Glomerular visceral epithelial cell (primary cell): ENCODE data around the gene LEPROT.

ENCODE experiments used
- DNase-seq: peaks from one replicate; pipeline ENCODE4 v3.0.0-alpha.2; 2016; ENCODE audit errors: extremely low spot score

Gene LEPROT

DNA sequence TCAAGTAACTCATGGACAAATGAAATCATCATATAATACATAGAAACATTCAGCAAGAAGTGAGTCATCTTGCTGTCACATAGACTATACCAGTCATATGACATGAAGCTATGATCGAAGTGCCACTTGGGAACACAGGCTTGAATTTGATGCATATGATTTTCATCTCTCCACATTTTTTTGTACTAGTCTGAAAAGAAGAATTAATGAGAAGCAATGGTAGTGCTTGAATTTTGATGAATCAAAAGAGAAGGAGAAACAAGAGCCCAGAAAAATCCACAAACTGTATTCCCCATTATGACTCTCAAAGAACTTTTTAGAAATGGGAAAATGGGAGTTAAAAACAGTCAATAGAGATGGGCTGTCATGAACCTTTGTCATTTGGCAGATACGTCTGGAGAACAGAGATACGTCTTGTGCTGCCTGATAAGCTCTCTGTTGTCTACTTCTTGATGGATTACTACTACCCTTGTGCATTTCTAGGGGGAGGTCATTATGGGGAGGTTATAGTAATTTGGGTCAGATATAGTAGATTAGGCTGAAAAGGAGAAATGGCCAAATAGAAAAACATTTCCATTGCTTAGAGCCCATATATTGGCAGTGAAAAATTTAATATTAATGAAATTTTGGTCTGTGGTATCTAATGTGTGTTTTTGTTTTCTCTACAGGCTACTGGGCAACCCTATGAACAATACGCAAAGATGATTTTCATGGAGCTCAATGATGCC, 8.0 kb upstream of the LEPROT start:
- DNase-seq = no peak

DNA sequence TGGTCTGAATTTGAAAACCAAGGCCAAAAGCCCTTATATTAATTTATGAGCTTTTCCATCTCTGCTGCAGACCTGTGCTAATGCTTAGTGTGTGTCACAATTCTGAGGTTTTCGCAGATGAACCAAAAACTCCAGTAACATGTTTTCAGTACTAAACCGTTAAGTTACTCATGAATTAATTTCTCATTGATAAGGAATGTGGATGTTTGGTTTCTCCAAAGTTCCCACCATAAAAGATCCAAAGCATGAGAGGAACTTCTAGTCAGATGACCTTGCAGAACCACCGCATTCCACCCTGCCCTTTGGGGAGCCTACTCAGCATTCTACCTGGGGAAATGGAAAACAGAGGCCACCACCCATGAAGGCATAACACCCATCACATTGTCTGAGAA, 7.5 kb upstream of the LEPROT start:
- peak; percentile 85 for DNase-seq

DNA sequence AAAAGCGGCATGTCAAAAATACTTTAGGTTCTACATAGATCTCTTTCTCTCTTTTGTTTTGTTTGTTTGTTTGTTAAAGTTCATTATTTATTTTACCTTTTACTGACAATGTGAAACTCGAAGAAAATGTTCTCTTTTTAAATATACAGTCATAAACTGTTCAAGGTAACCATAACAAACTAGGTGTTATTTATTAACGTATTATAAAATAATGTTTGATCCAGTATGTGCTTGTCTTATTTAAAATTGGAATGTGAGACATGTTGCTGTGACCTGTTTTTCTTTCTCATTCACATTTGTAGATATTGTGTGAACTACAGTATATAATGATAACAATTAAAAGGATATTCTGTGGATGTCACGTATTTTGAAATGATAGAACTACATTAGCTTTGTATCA, 5.9 kb upstream of the LEPROT start:
- no peak for DNase-seq

DNA sequence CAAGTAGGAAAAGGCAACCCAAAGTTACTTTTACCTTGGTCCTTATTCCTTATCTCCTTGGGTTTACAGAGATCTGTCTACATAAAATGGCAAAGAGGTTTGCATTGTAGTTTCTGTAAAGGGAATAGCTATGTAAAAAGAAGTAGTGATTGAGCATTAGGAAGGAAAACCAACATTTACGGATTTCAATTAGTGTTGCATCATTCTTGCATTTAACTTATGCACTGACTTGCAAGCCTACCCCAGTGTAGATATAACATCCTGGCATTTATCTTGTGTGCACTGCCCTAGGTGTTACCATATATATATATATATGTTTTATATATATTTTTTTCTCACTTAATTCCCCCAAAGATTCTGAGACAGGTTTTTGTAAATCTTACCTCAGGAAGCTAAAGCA, 3.7 kb upstream of the LEPROT start:
- DNase-seq = no peak

DNA sequence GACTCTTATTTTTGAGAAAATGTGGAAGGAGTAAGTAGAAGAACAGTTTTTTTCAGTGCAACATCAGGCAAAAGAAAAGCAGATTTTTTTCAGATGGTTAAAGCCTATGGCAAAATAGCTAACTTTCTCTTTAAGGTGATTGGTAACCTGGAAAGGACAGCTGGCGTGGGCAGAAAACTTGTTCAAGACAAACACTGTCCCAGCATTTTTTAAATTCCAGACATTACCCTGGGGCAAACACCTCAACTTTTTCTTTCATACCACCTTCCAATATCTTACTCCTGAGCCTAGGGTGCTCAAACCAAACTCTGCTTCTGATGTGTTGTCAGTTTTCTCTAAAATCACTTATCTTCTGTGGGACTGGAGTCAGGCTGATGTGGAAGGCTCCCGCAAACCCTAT, 2.7 kb upstream of the LEPROT start:
- peak; percentile 55 for DNase-seq

DNA sequence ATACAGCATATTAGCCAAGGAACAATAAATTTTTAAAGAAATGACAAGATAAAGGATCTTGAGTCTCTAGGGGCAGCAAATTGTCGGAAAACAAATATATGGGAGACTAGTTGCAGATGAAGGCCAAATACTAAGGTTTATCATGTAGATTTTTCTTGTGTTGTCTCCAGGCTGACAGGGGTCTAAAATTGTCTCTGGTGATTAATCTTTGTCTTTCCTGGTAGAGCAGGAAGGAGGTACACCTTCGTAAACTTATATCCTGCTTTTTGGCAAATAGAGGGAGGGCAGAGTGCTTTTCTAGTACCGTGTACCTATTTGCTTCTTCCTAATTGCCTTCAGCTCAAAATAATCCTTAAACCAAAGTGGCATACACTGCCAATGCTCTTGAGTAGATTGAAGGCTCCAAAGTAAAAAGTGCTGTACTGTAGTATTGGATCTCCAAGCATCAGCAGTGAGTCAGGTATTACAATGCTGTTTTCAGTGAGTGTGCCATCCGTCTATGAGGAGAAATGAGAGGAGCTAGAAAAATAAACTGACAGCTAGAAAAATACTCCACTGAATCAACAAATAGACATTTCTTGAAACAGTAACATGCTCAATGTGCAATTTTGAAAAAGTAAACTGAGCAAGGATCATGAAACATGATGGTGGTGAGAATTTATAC, 1.8 kb upstream of the LEPROT start:
- DNase-seq = no peak

DNA sequence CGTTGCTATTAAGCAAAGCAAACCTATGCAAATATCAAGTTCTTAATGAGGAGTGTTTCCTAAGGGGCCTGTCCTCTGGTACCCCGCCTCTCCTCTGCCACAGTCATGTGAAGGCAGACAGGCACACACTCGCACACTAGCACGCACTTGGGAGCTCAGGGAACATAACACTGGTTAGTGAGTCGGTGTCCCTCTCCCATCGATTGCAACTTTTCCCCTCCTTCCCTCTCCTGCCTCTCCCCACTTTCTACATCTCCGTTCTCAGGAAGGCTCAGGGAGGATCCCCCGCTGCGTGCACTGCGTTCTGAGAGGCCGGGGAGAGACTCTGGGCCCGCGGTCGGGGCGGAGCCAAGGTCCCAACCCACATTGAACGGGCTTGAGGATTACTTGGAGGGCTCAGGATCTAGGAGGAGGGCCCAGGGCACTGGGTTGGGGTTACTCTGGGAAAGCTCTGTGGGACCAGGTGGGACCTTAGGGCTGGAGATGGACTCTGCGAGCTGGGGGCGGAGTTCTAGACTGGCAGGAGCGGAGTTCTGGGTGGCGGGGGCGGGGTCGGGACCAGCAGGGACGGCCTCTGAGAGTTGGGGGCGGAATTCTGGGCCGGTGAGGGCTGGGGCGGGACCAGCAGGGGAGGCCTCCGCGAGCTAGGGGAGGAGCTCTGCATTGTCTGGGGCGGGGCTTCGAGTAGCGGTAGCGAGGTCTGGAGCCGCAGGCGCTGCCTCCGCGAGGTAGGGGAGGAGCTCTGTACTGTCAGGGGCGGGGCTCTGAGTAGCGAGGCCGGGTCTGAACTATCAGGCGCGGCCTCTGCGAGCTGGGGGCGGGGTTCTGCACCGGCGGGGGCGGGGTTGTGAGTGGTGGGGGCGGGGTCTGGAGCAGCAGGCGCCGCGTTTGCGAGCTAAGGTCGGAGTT, 533 bp upstream of the LEPROT start:
- peak; percentile 99 for DNase-seq

DNA sequence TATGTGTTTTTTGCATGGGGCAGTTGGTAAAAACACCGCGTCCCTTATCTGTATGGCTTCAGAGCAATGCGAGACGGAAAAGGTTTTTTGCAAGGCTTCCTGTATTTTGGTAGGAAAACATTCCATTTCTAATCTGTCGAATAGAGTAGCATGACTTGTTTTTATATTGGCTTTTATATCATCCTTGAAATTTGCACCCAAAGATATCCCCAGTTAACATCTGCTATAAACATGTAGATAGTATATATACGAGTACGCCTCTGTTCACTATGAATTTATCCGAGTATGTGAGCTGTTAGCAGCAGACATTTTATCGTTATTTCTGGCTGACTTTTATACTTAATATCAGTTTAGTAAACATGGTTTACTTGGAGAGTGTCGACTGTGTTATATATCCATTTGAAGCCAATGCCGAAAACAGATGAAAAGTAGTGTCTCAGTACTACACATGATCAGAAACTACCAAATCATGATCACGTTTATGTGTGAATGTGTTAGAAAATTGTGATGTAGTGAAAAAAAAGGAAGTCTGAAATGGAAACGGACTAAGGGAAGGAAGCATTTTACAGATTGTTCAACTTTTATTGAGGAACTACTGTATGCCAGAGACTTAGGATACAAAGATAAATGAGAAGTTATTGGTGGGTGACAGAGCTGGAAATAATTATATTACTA, 1.0 kb downstream of the LEPROT start:
- DNase-seq = no peak

DNA sequence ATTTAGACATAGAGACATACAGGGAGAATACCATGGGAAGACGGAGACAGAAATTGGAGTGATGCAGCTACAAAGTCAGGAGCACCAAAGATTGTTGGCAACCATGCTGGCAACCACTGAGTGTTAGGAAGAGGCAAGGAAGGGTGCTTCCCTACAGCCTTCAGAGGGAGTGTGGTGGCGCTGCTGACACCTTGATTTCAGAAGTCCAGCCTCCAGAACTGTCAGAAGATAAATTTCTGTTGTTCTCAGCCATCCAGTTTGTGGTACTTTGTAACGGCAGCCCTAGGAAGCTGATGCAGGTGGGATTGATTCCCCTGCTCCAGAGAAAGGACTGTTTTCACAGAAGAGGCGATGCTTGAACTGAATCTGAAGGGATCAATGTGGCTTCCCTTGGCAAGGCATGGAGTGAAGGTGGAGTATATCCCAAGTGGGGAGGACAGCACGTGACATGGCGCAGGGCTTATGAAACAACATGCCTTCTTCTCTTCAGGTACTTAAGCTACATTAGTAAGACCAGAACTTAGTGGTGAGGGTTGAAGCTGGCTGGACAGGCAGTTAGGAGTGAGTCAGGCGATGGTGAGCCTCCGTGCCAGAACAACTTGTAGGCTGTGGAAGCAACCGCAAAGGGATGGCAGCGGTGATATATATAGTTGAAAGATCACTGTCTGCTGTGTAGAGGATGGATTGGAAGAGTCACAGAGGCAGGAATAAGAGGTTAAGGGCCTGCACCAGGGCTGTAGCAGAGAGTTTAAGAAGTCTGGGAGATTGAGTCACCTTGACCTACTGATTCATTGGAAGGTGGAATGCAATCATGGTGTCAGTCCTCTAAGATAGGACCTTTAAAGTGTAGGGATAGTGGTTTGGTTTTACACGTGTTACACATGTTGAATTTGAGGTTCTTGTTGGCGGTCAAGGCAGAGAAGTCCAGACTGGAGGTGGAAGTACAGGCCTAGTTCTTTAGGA, 2.1 kb downstream of the LEPROT start:
- peak; percentile 91 for DNase-seq

DNA sequence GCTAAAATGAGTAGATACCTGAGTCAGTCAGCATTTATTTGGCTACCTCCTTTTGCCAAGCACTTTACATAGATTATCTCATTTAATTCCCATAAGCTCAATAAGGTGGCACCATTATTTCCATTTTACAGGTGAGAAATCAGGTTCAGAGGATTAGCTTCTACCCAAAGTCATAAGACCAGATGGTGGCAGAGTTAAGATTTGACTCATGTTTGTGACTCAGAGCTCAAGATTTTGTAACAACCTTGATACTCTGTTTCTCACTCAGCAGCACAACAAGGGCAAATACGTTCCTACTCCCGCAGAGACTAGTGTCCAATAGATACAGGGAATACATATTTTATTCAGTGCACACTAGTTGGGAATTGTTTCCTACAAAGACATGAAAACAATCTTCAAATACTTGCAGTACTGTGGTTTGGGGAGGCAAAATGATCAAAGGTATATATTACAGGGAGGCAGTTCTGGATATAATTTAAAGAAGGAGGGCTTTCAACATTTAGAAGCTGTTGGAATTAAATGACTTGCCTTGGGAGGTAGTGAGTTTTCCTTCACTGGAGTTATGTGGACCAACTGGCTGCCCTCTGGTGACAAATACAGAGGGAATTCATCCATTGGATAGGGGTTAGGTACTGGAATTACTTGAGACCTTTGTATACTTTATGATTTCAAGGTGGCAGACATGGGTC, 3.6 kb downstream of the LEPROT start:
- DNase-seq = peak; percentile 78

DNA sequence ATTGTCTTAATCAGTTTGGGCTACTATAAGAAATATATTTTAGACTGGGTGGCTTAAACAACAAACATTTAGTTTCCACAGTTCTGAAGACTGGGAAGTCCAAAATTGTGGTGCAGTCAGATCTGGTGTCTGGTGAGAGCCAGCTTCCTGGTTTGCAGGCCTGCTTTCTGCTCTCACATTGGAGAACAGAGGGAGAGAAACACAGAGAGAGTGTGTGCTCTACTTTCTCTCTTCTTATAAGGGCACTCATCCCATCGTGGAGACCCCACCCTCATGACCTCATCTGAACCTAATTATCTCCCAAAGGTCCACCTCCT, 4.1 kb downstream of the LEPROT start:
- no peak for DNase-seq

DNA sequence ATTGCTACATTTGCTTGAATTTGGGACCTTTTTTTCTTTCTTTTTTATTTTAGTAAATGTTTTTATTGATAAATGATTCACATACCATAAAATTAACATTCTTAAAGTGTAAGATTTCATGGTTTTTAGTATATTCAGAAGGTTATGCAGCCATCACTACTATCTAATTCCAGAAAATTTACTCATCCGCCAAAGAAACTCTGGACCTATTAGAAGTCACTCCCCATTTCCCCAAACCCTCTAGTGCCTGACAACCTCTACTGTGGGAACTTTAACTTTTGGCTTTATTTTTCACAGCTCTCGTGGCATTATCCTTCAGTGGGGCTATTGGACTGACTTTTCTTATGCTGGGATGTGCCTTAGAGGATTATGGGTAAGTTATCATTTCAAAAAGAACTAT, 4.5 kb downstream of the LEPROT start:
- no peak for DNase-seq

DNA sequence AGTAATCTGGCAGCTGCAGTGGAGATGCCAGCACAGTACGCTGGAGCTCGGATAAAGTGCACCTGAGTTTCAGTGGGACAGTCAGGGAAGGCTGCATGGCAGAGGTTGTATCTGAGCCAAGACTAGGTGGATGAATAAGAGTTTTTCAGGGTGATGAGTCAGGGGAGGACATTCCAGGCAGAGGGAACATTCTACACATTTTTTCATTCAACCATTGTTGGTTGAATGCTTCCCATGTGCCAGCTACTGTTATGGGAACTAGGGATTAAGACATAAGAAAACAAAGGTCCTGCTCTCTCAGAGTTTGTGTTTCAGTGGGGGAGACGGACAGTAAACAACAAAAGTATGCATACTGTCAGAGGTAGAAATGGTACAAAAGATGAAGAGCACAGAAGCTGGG, 5.2 kb downstream of the LEPROT start:
- peak; percentile 87 for DNase-seq

DNA sequence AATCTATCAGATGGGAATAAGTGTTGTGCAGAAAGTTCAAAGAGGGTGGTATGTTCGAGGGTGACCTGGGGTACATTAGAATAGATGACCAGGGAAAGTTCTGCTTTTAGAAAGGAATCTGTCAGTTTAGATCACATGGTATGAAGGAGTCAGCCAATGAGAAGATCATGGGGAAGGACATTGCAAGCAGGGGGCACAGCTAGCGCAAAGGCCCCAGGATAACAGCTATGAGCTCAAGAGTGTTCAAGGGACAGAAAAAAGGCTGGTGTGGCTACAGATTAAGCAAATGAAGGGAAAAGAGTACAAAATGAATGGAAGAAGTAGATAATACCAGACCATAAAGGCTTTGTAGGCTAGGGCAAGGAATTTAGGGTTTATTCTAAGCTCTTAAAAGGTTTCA, 8.6 kb downstream of the LEPROT start:
- DNase-seq = no peak

DNA sequence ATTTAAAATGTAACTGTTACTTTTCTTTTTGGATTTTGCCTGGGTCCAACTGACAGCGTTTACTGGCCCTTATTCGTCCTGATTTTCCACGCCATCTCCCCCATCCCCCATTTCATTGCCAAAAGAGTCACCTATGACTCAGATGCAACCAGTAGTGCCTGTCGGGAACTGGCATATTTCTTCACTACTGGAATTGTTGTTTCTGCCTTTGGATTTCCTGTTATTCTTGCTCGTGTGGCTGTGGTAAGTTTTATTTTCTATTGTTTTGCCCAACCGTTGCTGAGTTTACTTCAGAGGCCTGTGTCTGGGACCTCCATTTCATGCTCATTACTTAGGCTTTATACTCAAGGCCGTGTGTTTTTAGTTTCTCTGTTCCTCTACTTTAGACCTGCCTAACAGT, 9.3 kb downstream of the LEPROT start:
- DNase-seq = peak; percentile 74

DNA sequence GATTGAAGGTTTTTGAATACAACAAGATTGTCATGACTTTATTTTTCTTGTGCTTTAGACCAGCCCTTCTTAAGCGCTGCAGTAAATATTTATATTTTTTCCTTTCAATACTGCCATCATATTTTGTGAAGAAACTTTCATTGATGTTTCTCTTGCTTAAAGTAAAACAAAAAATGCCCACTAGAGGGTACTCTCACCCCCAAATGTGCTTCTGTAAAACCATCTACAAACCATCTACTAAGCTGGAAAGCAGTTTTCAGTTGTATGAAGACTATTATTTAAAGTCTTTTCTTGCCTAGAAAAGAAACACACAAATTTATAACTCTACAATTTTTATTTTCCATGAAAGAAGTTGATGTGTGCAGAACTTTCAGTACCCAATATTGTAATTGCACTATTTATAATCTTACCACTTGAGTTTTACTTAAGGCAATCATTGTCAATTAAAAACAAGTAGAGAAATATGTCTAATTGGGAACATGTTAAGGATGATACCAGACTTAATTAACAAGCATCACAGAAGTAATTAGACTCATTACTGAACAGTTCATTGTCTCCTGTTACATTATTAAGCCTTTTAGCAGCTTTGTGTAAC, 10.7 kb downstream of the LEPROT start:
- DNase-seq = peak; percentile 51

DNA sequence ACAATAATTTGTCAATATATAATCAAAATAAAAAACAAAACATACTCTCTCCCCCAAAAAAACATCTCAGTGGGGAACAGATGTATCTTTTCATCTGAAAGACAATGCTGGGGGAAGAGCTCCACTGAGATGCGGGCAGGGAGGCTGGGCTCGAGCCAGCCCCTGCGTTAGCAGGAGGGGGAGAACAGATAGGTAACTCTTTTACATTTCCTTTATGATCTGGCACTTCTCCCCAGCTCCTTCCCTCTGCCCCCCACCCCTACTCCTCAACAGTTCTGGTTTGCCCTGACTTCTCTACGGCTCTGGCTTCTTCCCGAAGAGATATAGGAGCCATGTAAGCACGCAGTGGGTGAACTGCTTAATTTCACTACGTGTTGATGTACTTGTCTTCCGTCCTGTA, 12.4 kb downstream of the LEPROT start:
- no peak for DNase-seq

DNA sequence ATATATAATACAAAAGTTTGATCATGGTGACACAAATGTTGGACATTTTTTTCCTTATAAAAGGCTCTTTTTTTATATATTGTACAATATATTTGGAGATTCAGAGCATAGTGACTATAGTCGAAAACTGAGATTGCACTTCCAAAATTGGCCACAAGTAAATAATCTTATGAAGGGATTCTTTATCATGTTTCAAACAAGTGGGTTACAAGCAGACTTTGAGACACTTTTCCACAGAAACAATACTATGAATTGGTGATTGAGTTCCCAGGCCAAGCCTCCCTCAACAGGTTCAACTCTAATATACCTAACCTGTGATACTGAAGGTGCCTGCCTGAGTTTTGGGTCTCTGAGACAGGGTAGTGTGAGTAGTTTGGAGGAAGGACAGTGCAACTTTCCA, 13.8 kb downstream of the LEPROT start:
- DNase-seq = no peak

DNA sequence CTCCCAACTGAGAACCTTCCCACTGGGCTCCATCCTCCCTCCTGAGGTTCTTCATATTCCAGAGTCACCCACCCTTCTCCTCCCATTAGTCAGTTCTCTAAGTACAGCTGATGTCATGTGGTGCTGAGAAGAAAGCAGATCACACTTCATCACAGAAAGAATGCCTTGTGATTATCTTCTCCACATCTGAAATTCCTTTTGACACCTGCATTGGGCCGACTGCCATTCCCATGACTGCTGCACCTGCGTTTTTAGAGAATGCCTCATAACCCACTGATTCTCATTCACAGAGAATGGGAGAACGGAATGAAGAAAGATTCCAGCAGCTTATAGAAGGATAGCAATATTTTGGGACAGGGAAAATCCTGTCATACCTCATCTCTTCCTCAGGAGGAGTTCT, 14.3 kb downstream of the LEPROT start:
- DNase-seq = no peak

DNA sequence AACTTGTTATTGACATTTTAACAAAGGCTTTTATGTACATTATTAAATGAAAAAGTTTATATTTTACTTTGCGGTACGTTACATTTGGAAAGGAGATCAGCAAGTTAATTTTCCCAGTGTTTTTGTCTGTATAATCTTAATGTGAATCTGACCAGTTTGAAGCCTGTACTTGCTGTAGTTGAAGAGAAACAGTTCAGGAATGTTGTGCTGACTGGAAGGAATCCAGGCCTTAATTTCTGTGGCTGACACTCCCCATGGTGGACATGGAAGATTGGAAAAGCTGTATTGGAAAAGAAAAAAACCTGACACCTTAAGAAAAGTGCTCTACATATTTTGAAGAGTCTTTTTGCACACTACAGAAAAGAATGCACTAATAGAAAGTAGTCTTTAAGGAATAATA, 15.5 kb downstream of the LEPROT start:
- no peak for DNase-seq
